ENCODE results near the gene TMBIM6. TPM values are rescaled to one million over a fixed set of nuclear protein-coding genes. Genes with fewer than 3 reads are reported as not detected.
"Not testable (repeated sequence)": the region's sequence is repeated elsewhere in the genome, so short reads cannot be mapped to it uniquely, and the experiment has no call there.

The TMBIM6 gene
- 386 TPM for total RNA-seq

GRCh38 chr12:49740930-49741881, at the start of gene TMBIM6:
TMBIM6 (plus strand) TSS chr12:49741557; CDS start chr12:49752494, 10,937 bp downstream.
- ATAC-seq, result peak; percentile 99

GRCh38 chr12:49692851-49693250, 48.5 kb upstream of the TMBIM6 start:
- ATAC-seq, result no peak

GRCh38 chr12:49693931-49694444, 47.4 kb upstream of the TMBIM6 start:
- no peak for ATAC-seq

- no peak for ATAC-seq
Measured at GRCh38 chr12:49696723-49697122, 44.6 kb upstream of the TMBIM6 start.

- ATAC-seq, result no peak
Measured at GRCh38 chr12:49697808-49698207, 43.5 kb upstream of the TMBIM6 start.

GRCh38 chr12:49698619-49699545, 42.5 kb upstream of the TMBIM6 start:
- ATAC-seq, result peak; percentile 38

- no peak for ATAC-seq
Measured at GRCh38 chr12:49702009-49702408, 39.3 kb upstream of the TMBIM6 start.

GRCh38 chr12:49702676-49703215, 38.6 kb upstream of the TMBIM6 start:
- no peak for ATAC-seq

- no peak for ATAC-seq
Measured at GRCh38 chr12:49703647-49704137, 37.7 kb upstream of the TMBIM6 start.

- no peak for ATAC-seq
Measured at GRCh38 chr12:49705479-49706134, 35.8 kb upstream of the TMBIM6 start.

GRCh38 chr12:49706351-49707127, 34.8 kb upstream of the TMBIM6 start:
- ATAC-seq, result no peak

- peak; percentile 99 for ATAC-seq
Measured at GRCh38 chr12:49707128-49707811, 34.1 kb upstream of the TMBIM6 start, which contains the start of gene FMNL3. FMNL3 (minus strand) TSS chr12:49707405; CDS start chr12:49707180, 225 bp downstream.

- ATAC-seq, result no peak
Measured at GRCh38 chr12:49707812-49708147, 33.6 kb upstream of the TMBIM6 start.

GRCh38 chr12:49708851-49709250, 32.5 kb upstream of the TMBIM6 start:
- ATAC-seq, result no peak

GRCh38 chr12:49713952-49714351, 27.4 kb upstream of the TMBIM6 start:
- not testable (repeated sequence) for ATAC-seq

GRCh38 chr12:49716553-49716952, 24.8 kb upstream of the TMBIM6 start:
- no peak for ATAC-seq

GRCh38 chr12:49717800-49718199, 23.6 kb upstream of the TMBIM6 start:
- ATAC-seq, result not testable (repeated sequence)

GRCh38 chr12:49720214-49720613, 21.1 kb upstream of the TMBIM6 start:
- no peak for ATAC-seq

- not testable (repeated sequence) for ATAC-seq
Measured at GRCh38 chr12:49721355-49721754, 20.0 kb upstream of the TMBIM6 start.

- ATAC-seq, result no peak
Measured at GRCh38 chr12:49728446-49728845, 12.9 kb upstream of the TMBIM6 start.
